ENCODE results near the gene YKT6. TPM values are rescaled to one million over a fixed set of nuclear protein-coding genes. Genes with fewer than 3 reads are reported as not detected.

YKT6 gene
- total and polyA plus RNA-seq, 2 experiments from 2014 or later: 75.7 to 86.9 TPM

- Histone ChIP-seq H2AFZ (no peak overlapping the region), H3K27me3 (no peaks in the 10 kb centered on the region), H3K4me1 (ENCODE audit: insufficient read depth) (peaks cover 8% of the 10 kb centered on the region), H4K20me1 (ENCODE audit: insufficient read depth, poor library complexity, severe bottlenecking) (no peaks in the 10 kb centered on the region), H3K4me2 (no peak overlapping the region), H3K4me3 (no peak overlapping the region), H3K9me2 (replicated peaks; ENCODE audit: insufficient read depth) (no peaks in the 10 kb centered on the region), H3K79me2 (no peaks in the 10 kb centered on the region), H3K27ac (no peak overlapping the region), H3K9me3 (ENCODE audit: low read depth) (no peaks in the 10 kb centered on the region), H3K36me3 (replicated peaks; ENCODE audit: insufficient read depth, low read depth) (no peaks in the 10 kb centered on the region)
- WGBS (ENCODE audit: low lambda C conversion rate, missing lambda C conversion rate): 86% methylated on average over 16 of the region's 16 CpGs
- no peak for DNase-seq (ENCODE audit: low spot score)
- TF ChIP-seq EZH2 (IDR thresholded peaks at IDR 0.05; ENCODE audit: borderline replicate concordance) (no peak), CTCF (IDR thresholded peaks at IDR 0.05; ENCODE audit: poor library complexity) (no peak), EZH2phosphoT487 (IDR thresholded peaks at IDR 0.05; ENCODE audit: low read depth, severe bottlenecking, unreplicated experiment) (no peak)
Measured at GRCh38 chr7:44188480-44189225, 12.1 kb upstream of the YKT6 start.

DNA sequence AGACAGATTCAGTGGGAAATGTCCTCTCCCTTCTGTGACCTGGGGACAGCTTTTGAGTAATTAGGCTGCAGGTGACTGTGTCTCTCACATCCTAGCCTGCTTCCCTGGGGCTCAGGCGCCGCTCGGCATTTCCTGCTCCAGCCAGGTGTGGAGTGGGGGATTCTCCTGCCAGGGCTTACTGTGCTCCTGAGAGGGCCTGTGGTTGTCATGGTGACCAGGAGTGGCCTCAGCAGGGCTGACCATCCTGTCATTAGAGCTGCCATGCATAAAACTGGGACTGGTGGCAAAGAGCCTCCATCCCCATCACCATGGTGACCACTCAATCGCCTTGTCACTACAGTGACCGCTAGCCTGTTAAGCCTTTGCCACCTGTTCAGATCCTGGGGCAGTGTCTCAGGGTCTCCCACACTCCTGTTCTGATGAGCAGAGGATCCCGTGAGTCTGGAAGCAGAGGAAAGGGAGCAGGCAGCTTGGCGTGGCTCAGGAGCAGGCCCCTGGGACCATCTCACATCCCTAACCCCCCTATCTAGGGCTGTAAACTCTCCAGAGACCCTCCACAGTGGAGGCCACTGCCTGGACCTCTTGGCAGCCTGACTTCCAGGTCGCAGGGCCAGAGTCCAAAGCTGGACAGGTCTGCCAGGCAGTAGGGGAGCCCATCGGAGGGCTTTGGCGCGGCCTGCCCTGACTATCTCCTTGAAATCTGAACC, 11.3 kb upstream of the YKT6 start, which contains the start of gene GCK:
Gene GCK, minus strand, starts transcription at position 154 of the 707 bp plus-strand sequence. CDS start 486 bp downstream, outside the sequence.
- Histone ChIP-seq H3K27me3 (no peaks in the 10 kb centered on the region), H3K4me1 (ENCODE audit: insufficient read depth) (peaks cover 8% of the 10 kb centered on the region), H3K79me2 (no peaks in the 10 kb centered on the region), H3K27ac (no peak within 1 kb of the TSS), H4K20me1 (ENCODE audit: insufficient read depth, poor library complexity, severe bottlenecking) (no peaks in the 10 kb centered on the region), H2AFZ (no peak within 1 kb of the TSS), H3K4me3 (no peak within 1 kb of the TSS), H3K36me3 (replicated peaks; ENCODE audit: insufficient read depth, low read depth) (no peaks in the 10 kb centered on the region), H3K9me2 (replicated peaks; ENCODE audit: insufficient read depth) (no peaks in the 10 kb centered on the region), H3K9me3 (ENCODE audit: low read depth) (no peaks in the 10 kb centered on the region), H3K4me2 (no peak within 1 kb of the TSS)
- no peak for DNase-seq (ENCODE audit: low spot score)
- TF ChIP-seq EZH2 (IDR thresholded peaks at IDR 0.05; ENCODE audit: borderline replicate concordance) (no peak), CTCF (IDR thresholded peaks at IDR 0.05; ENCODE audit: poor library complexity) (no peak)
- WGBS (ENCODE audit: low lambda C conversion rate, missing lambda C conversion rate): 82% methylated on average over 11 of the region's 11 CpGs

- peaks cover 2% of the 10 kb centered on the region for H3K4me1 ChIP-seq (ENCODE audit: insufficient read depth)
- TF ChIP-seq EZH2 (IDR thresholded peaks at IDR 0.05; ENCODE audit: borderline replicate concordance) (no peak), EZH2phosphoT487 (IDR thresholded peaks at IDR 0.05; ENCODE audit: low read depth, severe bottlenecking, unreplicated experiment) (no peak), CTCF (IDR thresholded peaks at IDR 0.05; ENCODE audit: poor library complexity) (no peak)
- H3K27ac ChIP-seq: no peak overlapping the region
- H3K4me3 ChIP-seq: no peak overlapping the region
- 88% methylated on average over 14 of the region's 14 CpGs for WGBS (ENCODE audit: low lambda C conversion rate, missing lambda C conversion rate)
- H3K9me3 ChIP-seq (ENCODE audit: low read depth): no peaks in the 10 kb centered on the region
- no peaks in the 10 kb centered on the region for H3K9me2 ChIP-seq (replicated peaks; ENCODE audit: insufficient read depth)
- no peaks in the 10 kb centered on the region for H4K20me1 ChIP-seq (ENCODE audit: insufficient read depth, poor library complexity, severe bottlenecking)
- DNase-seq (ENCODE audit: low spot score): no peak
- no peaks in the 10 kb centered on the region for H3K36me3 ChIP-seq (replicated peaks; ENCODE audit: insufficient read depth, low read depth)
- H3K79me2 ChIP-seq: no peaks in the 10 kb centered on the region
- H3K27me3 ChIP-seq: no peaks in the 10 kb centered on the region
- no peak overlapping the region for H3K4me2 ChIP-seq
- H2AFZ ChIP-seq: no peak overlapping the region
Measured at GRCh38 chr7:44189993-44190872, 10.5 kb upstream of the YKT6 start.
